GM13976 (cell line): ENCODE data around the gene SLC35G6.

Source experiments
- DNase-seq: peaks from one replicate; pipeline ENCODE4 v3.0.0; 2012; ENCODE audit warnings: low spot score
- in situ Hi-C: fragments of 300-500 bp; cut with MboI; formaldehyde crosslinking; loops from one replicate; pipeline ENCODE4 v1.12.0; 2022; ENCODE audit warnings: low sequenced_read_pairs, mixed read lengths, inconsistent platforms; ENCODE audit not compliant: unreplicated experiment
- TF ChIP-seq, protein P1 (sequence below): IDR thresholded peaks from 2 replicates; pipeline ENCODE4 v1.5.1; 2012; ENCODE audit warnings: borderline replicate concordance, mild to moderate bottlenecking; ENCODE audit not compliant: insufficient read depth; ENCODE audit errors: extremely low read depth, missing control alignments, control extremely low read depth

SLC35G6 gene

DNA sequence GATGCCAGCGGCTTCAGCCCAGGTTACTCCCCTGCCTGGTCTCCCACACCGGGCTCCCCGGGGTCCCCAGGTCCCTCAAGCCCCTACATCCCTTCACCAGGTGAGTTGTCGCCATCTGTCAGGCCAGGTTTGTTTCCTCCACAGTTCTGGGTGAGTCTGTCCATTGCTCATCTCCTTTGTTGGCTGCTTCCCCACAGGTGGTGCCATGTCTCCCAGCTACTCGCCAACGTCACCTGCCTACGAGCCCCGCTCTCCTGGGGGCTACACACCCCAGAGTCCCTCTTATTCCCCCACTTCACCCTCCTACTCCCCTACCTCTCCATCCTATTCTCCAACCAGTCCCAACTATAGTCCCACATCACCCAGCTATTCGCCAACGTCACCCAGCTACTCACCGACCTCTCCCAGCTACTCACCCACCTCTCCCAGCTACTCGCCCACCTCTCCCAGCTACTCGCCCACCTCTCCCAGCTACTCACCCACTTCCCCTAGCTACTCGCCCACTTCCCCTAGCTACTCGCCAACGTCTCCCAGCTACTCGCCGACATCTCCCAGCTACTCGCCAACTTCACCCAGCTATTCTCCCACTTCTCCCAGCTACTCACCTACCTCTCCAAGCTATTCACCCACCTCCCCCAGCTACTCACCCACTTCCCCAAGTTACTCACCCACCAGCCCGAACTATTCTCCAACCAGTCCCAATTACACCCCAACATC is 31.7 kb downstream of the SLC35G6 start:
- no peak for DNase-seq
- TF ChIP-seq, protein P1, sequence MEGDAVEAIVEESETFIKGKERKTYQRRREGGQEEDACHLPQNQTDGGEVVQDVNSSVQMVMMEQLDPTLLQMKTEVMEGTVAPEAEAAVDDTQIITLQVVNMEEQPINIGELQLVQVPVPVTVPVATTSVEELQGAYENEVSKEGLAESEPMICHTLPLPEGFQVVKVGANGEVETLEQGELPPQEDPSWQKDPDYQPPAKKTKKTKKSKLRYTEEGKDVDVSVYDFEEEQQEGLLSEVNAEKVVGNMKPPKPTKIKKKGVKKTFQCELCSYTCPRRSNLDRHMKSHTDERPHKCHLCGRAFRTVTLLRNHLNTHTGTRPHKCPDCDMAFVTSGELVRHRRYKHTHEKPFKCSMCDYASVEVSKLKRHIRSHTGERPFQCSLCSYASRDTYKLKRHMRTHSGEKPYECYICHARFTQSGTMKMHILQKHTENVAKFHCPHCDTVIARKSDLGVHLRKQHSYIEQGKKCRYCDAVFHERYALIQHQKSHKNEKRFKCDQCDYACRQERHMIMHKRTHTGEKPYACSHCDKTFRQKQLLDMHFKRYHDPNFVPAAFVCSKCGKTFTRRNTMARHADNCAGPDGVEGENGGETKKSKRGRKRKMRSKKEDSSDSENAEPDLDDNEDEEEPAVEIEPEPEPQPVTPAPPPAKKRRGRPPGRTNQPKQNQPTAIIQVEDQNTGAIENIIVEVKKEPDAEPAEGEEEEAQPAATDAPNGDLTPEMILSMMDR: no peak
- in situ Hi-C loops: no loop called here

DNA sequence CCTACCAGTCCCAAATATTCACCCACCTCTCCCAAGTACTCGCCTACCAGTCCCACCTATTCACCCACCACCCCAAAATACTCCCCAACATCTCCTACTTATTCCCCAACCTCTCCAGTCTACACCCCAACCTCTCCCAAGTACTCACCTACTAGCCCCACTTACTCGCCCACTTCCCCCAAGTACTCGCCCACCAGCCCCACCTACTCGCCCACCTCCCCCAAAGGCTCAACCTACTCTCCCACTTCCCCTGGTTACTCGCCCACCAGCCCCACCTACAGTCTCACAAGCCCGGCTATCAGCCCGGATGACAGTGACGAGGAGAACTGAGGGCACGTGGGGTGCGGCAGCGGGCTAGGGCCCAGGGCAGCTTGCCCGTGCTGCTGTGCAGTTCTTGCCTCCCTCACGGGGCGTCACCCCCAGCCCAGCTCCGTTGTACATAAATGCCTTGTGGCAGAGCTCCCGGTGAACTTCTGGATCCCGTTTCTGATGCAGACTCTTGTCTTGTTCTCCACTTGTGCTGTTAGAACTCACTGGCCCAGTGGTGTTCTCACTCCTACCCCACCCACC is 32.7 kb downstream of the SLC35G6 start:
- no peak for DNase-seq
- in situ Hi-C loops: no loop called here
- TF ChIP-seq, protein P1: no peak

DNA sequence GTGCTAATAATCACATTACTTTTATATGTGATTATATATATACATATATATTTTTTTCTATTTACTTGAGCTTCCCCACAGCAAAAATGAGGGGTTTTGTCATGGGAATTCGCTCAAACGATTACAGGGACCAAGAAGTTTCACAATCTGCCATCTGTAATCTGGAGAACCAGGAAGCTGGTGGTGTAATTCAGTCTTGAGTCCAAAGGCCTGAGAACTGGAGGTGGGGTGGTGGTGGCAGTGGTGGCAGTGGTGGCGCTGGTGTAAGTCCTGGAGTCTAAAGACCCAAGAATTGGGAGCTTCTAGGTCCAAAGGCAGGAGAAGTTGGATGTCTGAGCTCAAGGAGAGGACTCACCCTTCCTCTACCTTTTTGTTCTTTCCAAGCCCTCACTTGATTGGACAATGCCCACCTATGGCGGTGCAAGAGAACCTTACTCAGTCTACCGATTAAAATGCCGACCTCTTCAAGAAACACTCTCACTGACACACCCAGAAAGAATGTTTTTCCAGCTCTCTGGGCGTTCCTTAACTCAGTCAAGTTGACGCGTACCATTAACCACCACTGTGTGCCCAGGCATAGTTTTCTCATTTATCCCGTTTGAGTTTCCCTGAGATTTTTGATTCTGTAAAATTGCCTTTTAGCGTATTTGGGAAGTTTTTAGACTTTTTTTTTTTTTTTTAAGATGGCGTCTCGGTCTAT is 34.8 kb downstream of the SLC35G6 start:
- TF ChIP-seq, protein P1: no peak
- in situ Hi-C loops: no loop called here
- DNase-seq: no peak

DNA sequence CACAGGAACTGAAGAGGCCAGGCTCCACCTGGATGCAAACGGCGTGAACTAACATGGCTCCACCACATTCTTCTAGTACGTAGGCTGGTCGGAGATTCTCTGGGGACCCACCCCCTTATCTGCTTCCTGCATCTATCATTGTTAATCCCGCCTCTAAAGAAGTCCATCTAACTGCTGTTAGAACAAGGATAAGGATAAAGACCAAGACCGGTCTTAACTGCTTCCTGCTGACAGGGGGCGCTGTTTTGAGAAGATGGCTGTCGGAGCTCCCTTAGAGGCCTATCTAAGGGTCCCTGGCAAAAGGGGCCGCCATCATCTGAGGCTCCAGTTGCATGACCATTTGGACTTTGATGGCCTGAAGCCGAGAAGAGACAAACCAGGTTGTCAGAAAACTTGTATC is 41.8 kb downstream of the SLC35G6 start:
- in situ Hi-C loops: no loop called here
- TF ChIP-seq, protein P1: peak; percentile 12
- DNase-seq: peak; percentile 33

DNA sequence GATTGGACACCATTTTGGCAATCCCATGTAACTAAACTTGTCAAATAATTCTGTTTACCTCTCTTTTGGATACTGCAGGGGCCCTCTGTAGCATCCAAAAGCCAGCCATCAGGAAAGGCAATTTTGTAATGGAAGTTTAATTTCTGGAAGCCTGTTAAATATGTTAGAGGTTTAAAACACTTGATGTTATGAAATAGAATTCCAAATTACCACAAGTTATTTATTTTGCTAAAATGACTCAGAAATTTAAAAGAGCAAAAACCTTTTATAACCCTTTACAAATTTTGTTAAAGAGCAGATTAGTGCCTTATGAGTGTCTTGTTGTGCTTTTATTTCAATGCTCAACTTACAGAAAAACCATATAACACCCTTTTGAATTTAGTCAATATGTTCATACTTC is 47.6 kb downstream of the SLC35G6 start:
- no peak for DNase-seq
- in situ Hi-C loops: no loop called here
- TF ChIP-seq, protein P1: no peak

DNA sequence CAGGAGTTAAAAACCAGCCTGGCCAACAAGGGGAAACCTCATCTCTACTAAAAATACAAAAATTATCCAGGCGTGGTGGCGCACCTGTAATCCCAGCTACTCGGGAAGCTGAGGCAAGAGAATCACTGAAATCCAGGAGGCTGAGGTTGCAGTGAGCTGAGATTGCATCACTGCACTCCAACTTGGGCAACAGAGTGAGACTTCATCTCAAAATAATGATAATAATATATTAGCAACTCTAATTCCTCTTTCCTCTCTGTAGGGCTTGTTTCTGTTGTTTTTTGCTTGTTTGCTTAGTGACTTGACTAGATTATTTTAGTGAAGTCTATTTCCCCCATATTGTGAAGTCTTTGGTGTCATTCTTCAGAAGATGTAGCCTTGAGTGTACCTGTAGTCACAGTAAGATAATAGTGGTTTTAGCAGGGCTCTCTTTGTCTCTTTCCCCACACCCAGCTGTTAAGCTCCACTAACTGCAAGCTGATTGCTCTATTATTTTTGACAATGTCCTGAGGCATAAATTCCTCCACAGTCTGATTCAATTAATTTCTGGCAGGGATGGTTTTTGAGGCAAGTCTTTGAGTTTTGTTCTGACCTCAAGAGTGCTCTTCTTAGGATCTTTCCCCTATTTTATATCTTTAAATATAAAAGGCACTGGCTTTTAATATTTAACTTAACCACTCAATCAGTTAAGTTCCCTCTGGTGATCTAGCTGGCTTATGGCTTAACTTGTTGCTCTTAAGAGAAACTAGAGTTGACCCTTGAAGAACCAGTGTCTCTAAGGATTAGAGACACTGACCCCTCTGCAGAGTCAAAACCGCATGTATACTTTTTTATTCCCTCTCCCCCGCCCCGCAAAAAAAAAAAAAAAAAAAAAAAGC is 49.0 kb downstream of the SLC35G6 start:
- no peak for DNase-seq
- TF ChIP-seq, protein P1: no peak
- in situ Hi-C loops: no loop called here
